Astrocyte (in vitro differentiated cells and primary cell): Measurements from ENCODE around the gene TMOD3.

Source experiments
- CTCF ChIP-seq: IDR thresholded peaks from 2 replicates; pipeline ENCODE4 v1.5.1; 2011; ENCODE audit warnings: low read depth, mild to moderate bottlenecking, inconsistent platforms, low read length, moderate library complexity; ENCODE audit not compliant: insufficient read depth
- EZH2 ChIP-seq: IDR thresholded peaks from 2 replicates; pipeline ENCODE4 v1.6.1; 2012; ENCODE audit warnings: mild to moderate bottlenecking, low read length, inconsistent platforms; ENCODE audit not compliant: insufficient read depth

- TF ChIP-seq CTCF (no peak), EZH2 (no peak)
These were observed 117.7 kb downstream of the TMOD3 start for GRCh38 chr15:51947124-51947523.
